ENCODE data around the gene EMCN.

EMCN gene

DNA sequence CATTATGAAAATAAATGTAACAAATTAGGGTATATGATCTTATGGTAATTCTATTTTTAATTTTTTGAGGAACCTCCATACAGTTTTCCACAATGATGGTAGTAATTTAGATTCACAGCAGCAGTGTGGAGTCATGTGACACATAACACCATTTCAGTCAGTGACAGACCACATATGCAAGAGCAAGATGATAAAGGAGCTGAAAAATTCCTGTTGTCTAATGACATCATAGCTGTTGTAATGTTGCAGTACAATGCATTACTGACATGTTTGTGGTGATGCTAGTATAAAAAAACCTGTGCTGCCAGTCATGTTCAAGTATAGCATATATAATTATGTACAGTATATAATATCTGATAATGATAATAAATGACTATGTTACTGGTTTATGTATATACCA lies 28.5 kb downstream of the EMCN start:
- Histone ChIP-seq H3K27me3 (ENCODE audit: control insufficient read depth in 3 of 3, insufficient read depth in 3 of 3, low read depth in 1 of 3, low read length in 3 of 3) (no peaks in the 10 kb centered on the region), H3K4ac (ENCODE audit: low read length) (no peak overlapping the region), H3K36me3 (replicated peaks in 1 of 2; ENCODE audit: control insufficient read depth in 2 of 2, insufficient read depth in 2 of 2, low read length in 2 of 2) (no peaks in the 10 kb centered on the region), H4K91ac (ENCODE audit: low read depth, low read length, poor library complexity) (no peak overlapping the region), H3K27ac (replicated peaks; ENCODE audit: low read length) (no peak overlapping the region), H3K9me3 (replicated peaks in 1 of 2; ENCODE audit: control insufficient read depth in 2 of 2, insufficient read depth in 1 of 2, low read depth in 1 of 2, low read length in 2 of 2) (peaks cover 0 to 5% of the 10 kb centered on the region in 2 donors), H3K4me2 (ENCODE audit: insufficient read depth, low read length, poor library complexity, severe bottlenecking) (no peak overlapping the region), H2BK5ac (ENCODE audit: low read length) (no peak overlapping the region), H2BK120ac (ENCODE audit: low read depth, low read length) (no peak overlapping the region), H3K23ac (ENCODE audit: low read depth, low read length, poor library complexity) (no peak overlapping the region), H3K79me1 (ENCODE audit: low read depth, low read length) (no peaks in the 10 kb centered on the region), H3K9ac (ENCODE audit: low read depth, low read length, poor library complexity) (no peak overlapping the region), H3K14ac (ENCODE audit: low read length) (no peak overlapping the region), H2AFZ (ENCODE audit: low read length) (no peak overlapping the region), H3K4me1 (ENCODE audit: control insufficient read depth in 2 of 2, insufficient read depth in 1 of 2, low read depth in 1 of 2, low read length in 2 of 2) (no peaks in the 10 kb centered on the region), H2BK12ac (ENCODE audit: low read length) (no peak overlapping the region), H3K4me3 (ENCODE audit: low read length in 2 of 2) (no peak overlapping the region), H2BK15ac (ENCODE audit: low read length) (no peak overlapping the region), H3K18ac (ENCODE audit: low read length) (no peak overlapping the region), H4K8ac (ENCODE audit: low read depth, low read length) (no peak overlapping the region), H2AK5ac (ENCODE audit: low read depth, low read length) (no peak overlapping the region)
- no peak for DNase-seq (ENCODE audit: low spot score)

DNA sequence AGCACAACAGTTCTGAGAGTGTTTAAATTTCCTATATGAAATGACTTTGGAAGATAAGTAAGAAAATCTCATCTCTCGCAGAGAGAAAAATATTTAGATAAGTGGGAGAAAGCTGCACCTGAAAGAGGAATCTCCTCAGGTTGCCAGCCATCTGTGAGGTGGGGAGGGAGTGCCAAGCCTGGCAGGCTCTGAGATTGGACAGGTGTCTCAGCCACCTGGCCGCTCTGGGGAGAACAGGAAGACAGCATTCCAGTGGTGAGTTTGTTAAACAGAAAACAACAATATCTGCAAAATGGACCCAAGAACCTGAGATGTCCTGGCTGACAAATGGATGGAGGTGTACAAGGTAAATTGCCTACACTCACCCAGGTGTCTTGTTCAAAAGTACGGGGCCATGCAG lies 31.3 kb downstream of the EMCN start:
- Histone ChIP-seq H3K18ac (ENCODE audit: low read length) (no peak overlapping the region), H2BK15ac (ENCODE audit: low read length) (no peak overlapping the region), H4K91ac (ENCODE audit: low read depth, low read length, poor library complexity) (no peak overlapping the region), H3K9me3 (replicated peaks in 1 of 2; ENCODE audit: control insufficient read depth in 2 of 2, insufficient read depth in 1 of 2, low read depth in 1 of 2, low read length in 2 of 2) (peaks cover 0 to 3% of the 10 kb centered on the region in 2 donors), H3K23ac (ENCODE audit: low read depth, low read length, poor library complexity) (no peak overlapping the region), H3K4ac (ENCODE audit: low read length) (no peak overlapping the region), H2BK120ac (ENCODE audit: low read depth, low read length) (no peak overlapping the region), H2BK5ac (ENCODE audit: low read length) (no peak overlapping the region), H2AK5ac (ENCODE audit: low read depth, low read length) (no peak overlapping the region), H3K9ac (ENCODE audit: low read depth, low read length, poor library complexity) (no peak overlapping the region), H3K14ac (ENCODE audit: low read length) (no peak overlapping the region), H3K4me2 (ENCODE audit: insufficient read depth, low read length, poor library complexity, severe bottlenecking) (no peak overlapping the region), H4K8ac (ENCODE audit: low read depth, low read length) (no peak overlapping the region), H3K4me1 (ENCODE audit: control insufficient read depth in 2 of 2, insufficient read depth in 1 of 2, low read depth in 1 of 2, low read length in 2 of 2) (no peaks in the 10 kb centered on the region), H3K79me1 (ENCODE audit: low read depth, low read length) (no peaks in the 10 kb centered on the region), H3K27me3 (ENCODE audit: control insufficient read depth in 3 of 3, insufficient read depth in 3 of 3, low read depth in 1 of 3, low read length in 3 of 3) (no peaks in the 10 kb centered on the region), H2AFZ (ENCODE audit: low read length) (no peak overlapping the region), H3K36me3 (replicated peaks in 1 of 2; ENCODE audit: control insufficient read depth in 2 of 2, insufficient read depth in 2 of 2, low read length in 2 of 2) (no peaks in the 10 kb centered on the region), H3K27ac (replicated peaks; ENCODE audit: low read length) (no peak overlapping the region), H3K4me3 (ENCODE audit: low read length in 2 of 2) (no peak overlapping the region), H2BK12ac (ENCODE audit: low read length) (no peak overlapping the region)
- no CpG with 5 or more reads among the region's 3 CpGs for WGBS, 2 donors (ENCODE audit: extremely low coverage in 2 of 2, insufficient read length in 2 of 2, insufficient replicate concordance in 1 of 2)
- no peak for DNase-seq (ENCODE audit: low spot score)

DNA sequence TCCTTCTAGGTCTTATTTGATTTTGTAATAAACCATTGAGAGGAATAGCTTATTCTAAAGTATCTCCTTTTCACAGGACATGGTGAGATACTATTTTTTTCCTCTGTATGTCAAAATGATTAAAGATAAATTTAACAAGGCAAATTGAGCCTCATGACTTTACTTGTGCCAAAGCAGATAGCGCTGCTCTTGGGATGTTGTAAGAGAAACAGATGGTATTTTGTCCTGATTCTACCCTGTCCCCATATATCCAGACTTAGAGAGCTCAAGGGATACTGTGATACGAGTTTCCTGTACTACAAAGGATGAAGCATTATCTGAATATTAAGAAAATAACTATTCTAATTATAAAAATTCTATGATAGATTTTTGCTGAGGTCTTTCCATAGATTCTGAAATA lies 34.0 kb downstream of the EMCN start:
- DNase-seq (ENCODE audit: low spot score), result no peak
- no CpG with 5 or more reads among the region's 2 CpGs for WGBS, 2 donors (ENCODE audit: extremely low coverage in 2 of 2, insufficient read length in 2 of 2, insufficient replicate concordance in 1 of 2)

DNA sequence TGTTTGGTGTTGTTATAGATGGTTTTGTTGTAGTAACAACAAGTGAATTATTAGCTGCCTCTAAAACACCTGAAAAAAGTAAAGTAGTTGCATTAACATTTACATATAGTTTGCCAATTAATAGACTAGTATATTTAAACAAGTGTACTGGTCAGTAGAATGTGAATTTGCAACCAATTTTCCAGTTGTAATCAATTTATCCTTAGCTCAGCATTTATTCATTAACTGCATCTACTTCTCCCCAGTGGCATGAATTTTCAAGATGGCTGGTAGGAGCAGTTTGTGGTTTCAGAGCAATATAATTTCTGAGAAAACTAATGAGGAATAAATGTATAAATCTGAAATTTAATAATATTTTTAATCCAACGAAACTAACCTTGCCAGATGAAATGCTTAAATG lies 37.9 kb downstream of the EMCN start:
- H2AK5ac ChIP-seq (ENCODE audit: low read depth, low read length), result no peak overlapping the region
- H3K4me3 ChIP-seq (ENCODE audit: low read length in 2 of 2), result no peak overlapping the region
- no peak overlapping the region for H3K9ac ChIP-seq (ENCODE audit: low read depth, low read length, poor library complexity)
- no peak overlapping the region for H4K8ac ChIP-seq (ENCODE audit: low read depth, low read length)
- H3K79me1 ChIP-seq (ENCODE audit: low read depth, low read length), result no peaks in the 10 kb centered on the region
- H3K18ac ChIP-seq (ENCODE audit: low read length), result no peak overlapping the region
- no peak overlapping the region for H2BK5ac ChIP-seq (ENCODE audit: low read length)
- H2BK120ac ChIP-seq (ENCODE audit: low read depth, low read length), result no peak overlapping the region
- WGBS, 2 donors (ENCODE audit: extremely low coverage in 2 of 2, insufficient read length in 2 of 2, insufficient replicate concordance in 1 of 2), result no CpG with 5 or more reads among the region's 1 CpG
- no peak for DNase-seq (ENCODE audit: low spot score)
- no peak overlapping the region for H3K4ac ChIP-seq (ENCODE audit: low read length)
- H2AFZ ChIP-seq (ENCODE audit: low read length), result no peak overlapping the region
- no peak overlapping the region for H3K4me2 ChIP-seq (ENCODE audit: insufficient read depth, low read length, poor library complexity, severe bottlenecking)
- H3K27me3 ChIP-seq (ENCODE audit: control insufficient read depth in 3 of 3, insufficient read depth in 3 of 3, low read depth in 1 of 3, low read length in 3 of 3), result no peaks in the 10 kb centered on the region
- H3K9me3 ChIP-seq (replicated peaks in 1 of 2; ENCODE audit: control insufficient read depth in 2 of 2, insufficient read depth in 1 of 2, low read depth in 1 of 2, low read length in 2 of 2), result no peaks in the 10 kb centered on the region
- no peak overlapping the region for H2BK15ac ChIP-seq (ENCODE audit: low read length)
- H3K23ac ChIP-seq (ENCODE audit: low read depth, low read length, poor library complexity), result no peak overlapping the region
- no peak overlapping the region for H4K91ac ChIP-seq (ENCODE audit: low read depth, low read length, poor library complexity)
- H3K4me1 ChIP-seq (ENCODE audit: control insufficient read depth in 2 of 2, insufficient read depth in 1 of 2, low read depth in 1 of 2, low read length in 2 of 2), result no peaks in the 10 kb centered on the region
- no peak overlapping the region for H3K14ac ChIP-seq (ENCODE audit: low read length)
- H2BK12ac ChIP-seq (ENCODE audit: low read length), result no peak overlapping the region
- H3K27ac ChIP-seq (replicated peaks; ENCODE audit: low read length), result no peak overlapping the region
- no peaks in the 10 kb centered on the region for H3K36me3 ChIP-seq (replicated peaks in 1 of 2; ENCODE audit: control insufficient read depth in 2 of 2, insufficient read depth in 2 of 2, low read length in 2 of 2)

More for the DNA sequence above, 34.0 kb downstream of the EMCN start:
- Histone ChIP-seq H3K14ac (ENCODE audit: low read length) (no peak overlapping the region), H2BK120ac (ENCODE audit: low read depth, low read length) (no peak overlapping the region), H2BK12ac (ENCODE audit: low read length) (no peak overlapping the region), H3K4me1 (ENCODE audit: control insufficient read depth in 2 of 2, insufficient read depth in 1 of 2, low read depth in 1 of 2, low read length in 2 of 2) (no peaks in the 10 kb centered on the region), H3K4me2 (ENCODE audit: insufficient read depth, low read length, poor library complexity, severe bottlenecking) (no peak overlapping the region), H3K27ac (replicated peaks; ENCODE audit: low read length) (no peak overlapping the region), H3K9me3 (replicated peaks in 1 of 2; ENCODE audit: control insufficient read depth in 2 of 2, insufficient read depth in 1 of 2, low read depth in 1 of 2, low read length in 2 of 2) (no peaks in the 10 kb centered on the region), H3K9ac (ENCODE audit: low read depth, low read length, poor library complexity) (no peak overlapping the region), H3K36me3 (replicated peaks in 1 of 2; ENCODE audit: control insufficient read depth in 2 of 2, insufficient read depth in 2 of 2, low read length in 2 of 2) (no peaks in the 10 kb centered on the region), H4K8ac (ENCODE audit: low read depth, low read length) (no peak overlapping the region), H2BK15ac (ENCODE audit: low read length) (no peak overlapping the region), H2AFZ (ENCODE audit: low read length) (no peak overlapping the region), H2AK5ac (ENCODE audit: low read depth, low read length) (no peak overlapping the region), H3K18ac (ENCODE audit: low read length) (no peak overlapping the region), H4K91ac (ENCODE audit: low read depth, low read length, poor library complexity) (no peak overlapping the region), H3K4me3 (ENCODE audit: low read length in 2 of 2) (no peak overlapping the region), H2BK5ac (ENCODE audit: low read length) (no peak overlapping the region), H3K27me3 (ENCODE audit: control insufficient read depth in 3 of 3, insufficient read depth in 3 of 3, low read depth in 1 of 3, low read length in 3 of 3) (no peaks in the 10 kb centered on the region), H3K23ac (ENCODE audit: low read depth, low read length, poor library complexity) (no peak overlapping the region), H3K79me1 (ENCODE audit: low read depth, low read length) (no peaks in the 10 kb centered on the region), H3K4ac (ENCODE audit: low read length) (no peak overlapping the region)
